Prostate gland (tissue), 2 donors: ENCODE results near the gene CHRNA10. TPM values are rescaled to one million over a fixed set of nuclear protein-coding genes. Genes with fewer than 3 reads are reported as not detected.
A peak's percentile ranks its signal among the peaks of the same experiment; 100 is the strongest.

Experiments used
- DNase-seq: peaks from one replicate; pipeline ENCODE4 v3.0.0-alpha.2; 2019; ENCODE audit warnings: low spot score
- H3K27ac ChIP-seq, 2 donors: fragments of 200-600 bp; sonication (generic); 2 replicates each; pipeline ENCODE4 v1.5.1; 2017 to 2019
- H3K27me3 ChIP-seq: fragments of 200-600 bp; sonication (generic); replicated peaks from 2 replicates; pipeline ENCODE4 v1.5.1; 2019; ENCODE audit not compliant: insufficient read depth
- H3K36me3 ChIP-seq, 2 donors: fragments of 200-600 bp; sonication (generic); 1 replicate in 1 of 2; 2 replicates in 1 of 2; pipeline versions ENCODE4 v1.5.1 to v1.8.1; 2017 to 2019
- H3K4me1 ChIP-seq: fragments of 200-600 bp; sonication (generic); replicated peaks from 2 replicates; pipeline ENCODE4 v1.5.1; 2019
- H3K4me3 ChIP-seq, 2 donors: fragments of 200-600 bp; sonication (generic); 2 replicates each; pipeline ENCODE4 v1.5.1; 2017 to 2019
- H3K9me3 ChIP-seq: fragments of 200-600 bp; sonication (generic); 2 replicates; pipeline ENCODE4 v1.5.1; 2017
- CTCF ChIP-seq, 4 experiments: fragments of 200-600 bp in 2 of 4; fragments of 450-650 bp in 2 of 4; sonication (generic) in 2 of 4; IDR thresholded peaks; 1 replicate in 3 of 4; 2 replicates in 1 of 4; pipeline ENCODE4 v1.5.1; 2016 to 2019; ENCODE audit warnings: antibody characterized with exemption in 4 of 4, mild to moderate bottlenecking in 2 of 4, moderate library complexity in 2 of 4
- POLR2A ChIP-seq: fragments of 450-650 bp; IDR thresholded peaks from one replicate; pipeline ENCODE4 v1.6.1; 2016; ENCODE audit warnings: antibody characterized with exemption, mild to moderate bottlenecking
- POLR2AphosphoS5 ChIP-seq: sonication (generic); formaldehyde crosslinking; IDR thresholded peaks from one replicate; pipeline ENCODE4 v1.6.1; 2017; ENCODE audit warnings: antibody characterized with exemption
- WGBS: methylation state at CpG from one replicate; pipeline ENCODE4 v1.1.5; 2018; 5-methylcytosine and 5-hydroxymethylcytosine counted together
- intact Hi-C: fragments of 100-400 bp; cut with DNase I; formaldehyde crosslinking; loops from one replicate; pipeline ENCODE4 v1.14.2; 2022
- total RNA-seq, 2 donors: library from RNA; depleted of rRNA; stranded (reverse); fragments of >200 nt; gene quantifications; one replicate each; pipeline ENCODE4 v1.1.0, GENCODE V29; 2016

CHRNA10 gene
- total RNA-seq: under 1 TPM; 0.74 to 0.96 TPM

- intact Hi-C loops: no loop called here
- Histone ChIP-seq H3K27ac (no peak within 1 kb of the TSS), H3K4me1 (no peaks in the 10 kb centered on the region), H3K9me3 (no peaks in the 10 kb centered on the region), H3K4me3 (no peak within 1 kb of the TSS), H3K36me3 (peaks cover 3 to 13% of the 10 kb centered on the region in 2 donors), H3K27me3 (no peaks in the 10 kb centered on the region)
- 49% methylated on average over 9 of the region's 9 CpGs for WGBS
- DNase-seq: no peak
- TF ChIP-seq POLR2AphosphoS5: no peak
- no peak for TF ChIP-seq CTCF (IDR thresholded peaks at IDR 0.05)
- no peak for TF ChIP-seq POLR2A
These were observed at the start of gene CHRNA10 for GRCh38 chr11:3671334-3672254. Gene CHRNA10, minus strand, starts transcription at chr11:3671384. Its CDS starts 72 bp downstream, at chr11:3671312.

GRCh38 chr11:3712274-3712673 is 41.1 kb upstream of the CHRNA10 start:
- H3K9me3 ChIP-seq: no peaks in the 10 kb centered on the region
- TF ChIP-seq POLR2A (no peak), CTCF (IDR thresholded peaks at IDR 0.05) (no peak), POLR2AphosphoS5 (peak; percentile 43)
- intact Hi-C loops: no loop called here
- H3K36me3 ChIP-seq: no peaks in the 10 kb centered on the region
- no peak for DNase-seq
- 29% methylated on average over 6 of the region's 6 CpGs for WGBS
- H3K27ac ChIP-seq: no peak overlapping the region
- no peak overlapping the region for H3K4me3 ChIP-seq
- H3K4me1 ChIP-seq: no peaks in the 10 kb centered on the region
- H3K27me3 ChIP-seq: no peaks in the 10 kb centered on the region

- intact Hi-C loops: no loop called here
- no peak for DNase-seq
- peaks cover 0 to 8% of the 10 kb centered on the region in 2 donors for H3K36me3 ChIP-seq
- TF ChIP-seq CTCF (IDR thresholded peaks at IDR 0.05): no peak
- TF ChIP-seq POLR2A: no peak
- TF ChIP-seq POLR2AphosphoS5: no peak
- no peaks in the 10 kb centered on the region for H3K27me3 ChIP-seq
- H3K9me3 ChIP-seq: no peaks in the 10 kb centered on the region
- no peaks in the 10 kb centered on the region for H3K4me1 ChIP-seq
- no peak overlapping the region for H3K27ac ChIP-seq
- 85% methylated on average over 4 of the region's 4 CpGs for WGBS
- H3K4me3 ChIP-seq: no peak overlapping the region
These were observed 39.5 kb upstream of the CHRNA10 start for GRCh38 chr11:3710485-3711259.

- Histone ChIP-seq H3K4me1 (no peaks in the 10 kb centered on the region), H3K9me3 (no peaks in the 10 kb centered on the region), H3K27ac (no peak overlapping the region), H3K4me3 (no peak overlapping the region), H3K27me3 (no peaks in the 10 kb centered on the region), H3K36me3 (peaks cover 0 to 8% of the 10 kb centered on the region in 2 donors)
- TF ChIP-seq CTCF (IDR thresholded peaks at IDR 0.05) (no peak), POLR2AphosphoS5 (peak; percentile 37)
- intact Hi-C loops: no loop called here
- DNase-seq: peak; percentile 58
- WGBS: 45% methylated on average over 1 of the region's 1 CpG
These were observed 38.8 kb upstream of the CHRNA10 start for GRCh38 chr11:3709977-3710376.
